HG03342 (cell line): ENCODE results near the gene COX19.

Experiments
- ATAC-seq: cut with Tn5 transposase; IDR thresholded peaks from one replicate; pipeline ENCODE4 v1.9.1; 2021; ENCODE audit warnings: mild to moderate bottlenecking, moderate library complexity; ENCODE audit not compliant: unreplicated experiment

Gene COX19, protein sequence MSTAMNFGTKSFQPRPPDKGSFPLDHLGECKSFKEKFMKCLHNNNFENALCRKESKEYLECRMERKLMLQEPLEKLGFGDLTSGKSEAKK

GRCh38 chr7:974820-975681, at the start of gene COX19:
Gene COX19, minus strand, starts transcription at chr7:975549. Its CDS starts 40 bp downstream, at chr7:975509.
- ATAC-seq = peak; percentile 63

- peak; percentile 55 for ATAC-seq
Observed at GRCh38 chr7:1024331-1024841, 49.0 kb upstream of the COX19 start.

GRCh38 chr7:1022801-1023465, 47.6 kb upstream of the COX19 start:
- ATAC-seq = no peak

- ATAC-seq = no peak
Observed at GRCh38 chr7:1022356-1022755, 47.0 kb upstream of the COX19 start.

DNA sequence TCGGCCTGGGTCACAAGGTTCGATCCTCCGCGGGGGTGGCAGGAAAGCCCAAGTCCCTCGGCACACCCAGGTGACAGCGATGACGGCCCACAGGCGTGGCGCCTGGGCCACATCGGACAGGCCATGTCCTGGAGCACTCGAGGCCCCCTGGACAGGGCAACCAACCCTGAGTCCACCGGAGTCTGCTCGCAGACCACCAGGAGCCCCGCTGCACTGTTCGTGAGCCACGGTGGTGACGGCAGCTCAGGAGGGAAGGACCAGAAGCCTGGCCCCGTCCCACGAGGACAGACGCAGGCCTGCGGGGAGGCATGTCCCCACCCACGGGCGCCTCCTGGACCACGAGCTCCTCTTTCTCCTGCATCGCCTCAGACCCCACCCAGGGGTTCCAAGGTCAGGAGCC, 46.6 kb upstream of the COX19 start:
- ATAC-seq = no peak

DNA sequence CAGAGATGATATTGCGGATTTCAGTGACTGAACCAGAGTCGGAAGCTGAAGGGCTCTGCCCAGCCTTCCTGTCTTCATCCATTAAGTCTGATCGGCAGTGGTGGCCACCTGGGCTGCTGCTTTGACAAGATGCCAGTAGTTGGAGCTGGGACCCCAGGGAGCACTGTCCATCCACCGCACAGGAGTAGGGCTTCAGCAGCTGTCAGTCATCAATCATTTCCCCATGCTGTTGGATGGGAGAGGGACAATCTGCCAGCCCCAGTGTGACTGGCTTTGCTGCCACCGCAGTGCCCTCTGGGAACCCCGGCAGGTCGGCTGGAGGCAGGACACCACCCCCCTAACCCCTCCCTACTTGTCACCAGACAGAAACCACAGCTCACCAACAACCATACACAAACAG, 46.0 kb upstream of the COX19 start:
- no peak for ATAC-seq

DNA sequence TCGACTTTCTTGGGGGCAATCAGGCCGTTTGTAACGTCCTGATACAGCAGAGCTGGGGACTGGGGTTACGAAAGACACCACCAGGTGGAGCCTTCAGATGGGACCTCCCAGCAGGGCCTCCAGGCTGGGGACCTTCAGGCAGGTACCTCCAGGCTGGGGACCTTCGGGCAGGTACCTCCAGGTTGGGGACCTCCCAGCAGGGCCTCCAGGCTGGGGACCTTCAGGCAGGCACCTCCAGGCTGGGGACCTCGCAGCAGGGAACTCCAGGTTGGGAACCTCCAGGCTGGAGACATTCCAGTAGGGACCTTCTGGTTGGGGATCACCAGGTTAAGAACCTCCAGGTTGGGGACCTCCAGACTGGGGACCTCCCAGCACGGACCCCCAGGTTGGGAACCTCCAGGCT, 45.5 kb upstream of the COX19 start:
- no peak for ATAC-seq

DNA sequence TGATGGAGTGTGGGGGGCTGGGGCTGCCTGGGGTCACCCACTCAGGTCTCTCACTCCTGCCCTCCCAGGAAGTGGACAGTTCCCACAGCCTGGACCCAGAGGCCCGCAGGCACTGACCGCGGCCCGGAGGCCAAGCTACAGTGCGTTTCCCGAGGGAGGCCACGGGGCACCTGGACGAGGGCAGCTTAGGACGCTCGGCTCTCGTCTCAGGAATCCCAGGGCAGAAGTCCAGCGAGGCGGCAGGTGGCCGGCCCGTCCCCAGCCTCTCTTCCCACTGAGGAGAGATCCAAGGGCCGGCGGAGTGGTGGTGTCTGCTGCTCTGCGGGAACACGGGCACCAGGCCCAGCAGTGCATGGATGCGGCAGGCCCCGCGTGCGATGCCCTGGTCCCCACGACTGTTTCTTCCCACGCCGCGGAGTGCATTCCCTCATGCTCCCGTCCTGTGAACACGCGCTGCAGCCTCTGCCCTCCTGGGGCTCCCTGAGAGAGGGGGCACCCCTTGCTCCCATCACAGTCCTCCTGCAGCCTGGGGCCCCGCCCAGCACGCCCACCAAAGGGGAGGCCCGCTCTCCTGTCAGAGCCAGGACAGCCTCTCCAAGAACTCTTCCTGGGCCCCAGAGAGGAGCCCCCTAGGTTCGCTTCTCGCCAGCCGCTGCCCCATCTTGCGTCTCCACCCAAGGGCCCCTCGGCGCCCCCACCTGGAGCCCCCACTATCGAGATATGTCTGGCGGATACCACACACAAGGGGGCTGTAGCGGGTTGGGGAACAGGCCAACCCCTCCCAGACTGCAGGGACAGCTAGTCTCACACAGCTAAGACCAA, 44.7 kb upstream of the COX19 start:
- no peak for ATAC-seq

GRCh38 chr7:1019255-1019785, 44.0 kb upstream of the COX19 start:
- no peak for ATAC-seq

- no peak for ATAC-seq
Observed at GRCh38 chr7:1018334-1018695, 43.0 kb upstream of the COX19 start.

GRCh38 chr7:1017586-1018333, 42.4 kb upstream of the COX19 start:
- no peak for ATAC-seq

GRCh38 chr7:1016577-1017531, 41.5 kb upstream of the COX19 start:
- ATAC-seq = no peak

DNA sequence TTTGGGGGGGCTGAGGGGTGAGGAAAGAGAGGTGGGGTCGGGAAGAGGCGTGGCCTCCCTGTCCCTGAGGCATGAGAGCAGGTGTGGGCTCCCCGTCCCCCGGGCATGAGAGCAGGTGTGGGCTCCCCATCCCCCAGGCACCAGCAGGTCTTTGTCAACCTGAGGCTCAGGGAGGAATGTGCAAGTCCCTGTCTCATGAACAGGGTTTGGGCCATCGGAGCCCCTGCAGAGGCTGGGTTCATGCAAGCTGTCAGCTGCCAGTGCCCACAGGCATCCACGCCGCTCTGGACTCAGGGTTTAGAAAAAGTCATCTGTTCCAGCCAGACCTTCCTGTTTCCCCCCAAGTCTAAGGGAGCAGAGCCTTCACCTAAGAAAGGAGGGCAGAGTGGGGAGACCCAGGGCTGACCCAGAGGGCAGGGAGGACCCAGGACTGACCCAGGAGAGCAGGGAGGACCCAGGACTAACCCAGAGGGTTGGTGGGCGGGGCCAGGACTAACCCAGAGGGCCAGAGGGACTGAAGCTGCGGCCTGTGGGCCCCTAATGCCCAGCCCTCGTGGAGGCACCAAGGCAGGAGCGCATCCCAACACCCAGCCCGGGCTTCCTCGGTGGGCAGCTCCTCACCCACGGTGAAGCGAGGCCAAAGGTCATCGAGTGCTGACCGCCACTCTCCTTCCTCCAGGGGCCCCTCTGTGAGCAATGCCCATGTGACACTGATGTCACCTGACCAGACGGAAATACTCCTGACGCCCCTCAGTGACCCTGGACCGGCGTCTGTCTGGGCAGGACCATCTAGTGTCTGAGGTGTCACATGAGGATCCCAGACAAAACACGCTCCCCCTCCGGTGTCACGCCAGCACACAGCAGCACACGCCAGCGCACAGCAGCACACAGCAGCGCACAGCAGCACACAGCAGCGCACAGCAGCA, 40.1 kb upstream of the COX19 start:
- ATAC-seq = no peak

- no peak for ATAC-seq
Observed at GRCh38 chr7:1014681-1015080, 39.3 kb upstream of the COX19 start.

GRCh38 chr7:1013581-1013980, 38.2 kb upstream of the COX19 start:
- no peak for ATAC-seq

GRCh38 chr7:1012716-1013095, 37.4 kb upstream of the COX19 start:
- no peak for ATAC-seq

GRCh38 chr7:1012004-1012715, 36.8 kb upstream of the COX19 start:
- ATAC-seq = no peak
